ENCODE measurements around the gene LOXL3. TPM values are rescaled to one million over a fixed set of nuclear protein-coding genes. Genes with fewer than 3 reads are reported as not detected.

The LOXL3 gene
- total and polyA plus RNA-seq, 2 of the 8 experiments (the other 6 are each of a cell fraction or from before 2014, with no cell fraction given), result 22.4 to 27.2 TPM

DNA sequence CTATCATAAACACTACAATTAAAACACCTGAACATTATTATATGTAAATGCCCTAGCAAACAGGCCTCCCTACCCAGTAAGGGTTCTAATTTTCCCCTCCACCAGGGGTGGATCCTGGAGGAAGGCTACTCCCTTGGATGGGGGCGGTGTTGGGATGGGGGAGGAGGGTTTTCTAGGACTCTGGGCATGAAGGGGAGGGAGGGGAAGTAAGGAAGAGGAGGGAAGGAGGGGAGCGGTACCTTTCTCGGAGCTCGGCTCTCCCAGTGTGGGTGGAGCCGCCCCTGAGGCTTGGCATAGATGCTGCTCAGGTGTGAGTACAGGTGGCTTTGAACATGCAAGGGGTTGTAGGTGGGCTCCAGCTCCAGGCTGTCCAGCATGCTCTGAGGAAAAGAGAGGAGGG is 6.2 kb upstream of the LOXL3 start (continued):
- TF ChIP-seq NANOG (IDR thresholded peaks at IDR 0.05; ENCODE audit: insufficient read depth, low read depth, low read length, poor library complexity, severe bottlenecking) (no peak), HDAC6 (IDR thresholded peaks at IDR 0.05; ENCODE audit: low read depth, low read length) (no peak), RAD21 (IDR thresholded peaks at IDR 0.05 in 1 of 2, conservative IDR thresholded peaks at IDR 0.05 in 1 of 2; ENCODE audit: low read depth in 2 of 2, low read length in 2 of 2) (0 out of 4 replicates have a peak, but pooled peaks of 1 of the 2 experiments have one; percentile 3), PHF8 (conservative IDR thresholded peaks at IDR 0.05; ENCODE audit: low read depth, low read length) (no peak)
